Hepatocyte (in vitro differentiated cells): ENCODE measurements around the gene PHACTR3.

ENCODE experiments used
- EZH2 ChIP-seq: fragments of 200-600 bp; sonication (generic); IDR thresholded peaks from 2 replicates; pipeline ENCODE4 v1.6.1; 2016; ENCODE audit warnings: antibody characterized with exemption, mild to moderate bottlenecking, borderline replicate concordance
- EZH2phosphoT487 ChIP-seq: fragments of 200-600 bp; sonication (generic); IDR thresholded peaks from one replicate; pipeline ENCODE4 v1.6.1; 2018; ENCODE audit warnings: antibody characterized with exemption, mild to moderate bottlenecking, low read depth, moderate library complexity; ENCODE audit not compliant: unreplicated experiment, severe bottlenecking
- TF ChIP-seq, protein P1 (sequence below): fragments of 200-600 bp; sonication (generic); IDR thresholded peaks from 2 replicates; pipeline ENCODE4 v1.5.1; 2016; ENCODE audit warnings: antibody characterized with exemption, mild to moderate bottlenecking; ENCODE audit not compliant: poor library complexity

DNA sequence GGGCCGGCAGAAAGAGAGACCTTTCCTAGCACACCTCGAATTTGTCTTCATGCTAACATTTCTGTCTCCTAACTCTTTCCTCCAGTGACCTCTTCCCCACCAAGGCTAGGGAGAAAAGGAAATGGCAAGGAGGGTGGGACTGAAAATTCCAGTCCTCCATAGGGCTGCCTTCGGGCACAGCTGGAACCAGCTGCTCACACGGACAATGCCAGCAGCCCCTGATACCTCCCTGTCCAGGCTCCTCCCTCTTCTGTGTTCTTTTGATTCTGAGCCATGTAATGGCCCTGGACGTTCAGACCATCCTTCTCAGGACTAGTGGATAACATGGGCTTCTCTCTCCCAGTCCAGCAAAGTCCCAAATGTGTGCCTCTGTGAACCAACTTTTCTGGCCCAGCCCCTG is 29.1 kb upstream of the PHACTR3 start:
- TF ChIP-seq, protein P1, sequence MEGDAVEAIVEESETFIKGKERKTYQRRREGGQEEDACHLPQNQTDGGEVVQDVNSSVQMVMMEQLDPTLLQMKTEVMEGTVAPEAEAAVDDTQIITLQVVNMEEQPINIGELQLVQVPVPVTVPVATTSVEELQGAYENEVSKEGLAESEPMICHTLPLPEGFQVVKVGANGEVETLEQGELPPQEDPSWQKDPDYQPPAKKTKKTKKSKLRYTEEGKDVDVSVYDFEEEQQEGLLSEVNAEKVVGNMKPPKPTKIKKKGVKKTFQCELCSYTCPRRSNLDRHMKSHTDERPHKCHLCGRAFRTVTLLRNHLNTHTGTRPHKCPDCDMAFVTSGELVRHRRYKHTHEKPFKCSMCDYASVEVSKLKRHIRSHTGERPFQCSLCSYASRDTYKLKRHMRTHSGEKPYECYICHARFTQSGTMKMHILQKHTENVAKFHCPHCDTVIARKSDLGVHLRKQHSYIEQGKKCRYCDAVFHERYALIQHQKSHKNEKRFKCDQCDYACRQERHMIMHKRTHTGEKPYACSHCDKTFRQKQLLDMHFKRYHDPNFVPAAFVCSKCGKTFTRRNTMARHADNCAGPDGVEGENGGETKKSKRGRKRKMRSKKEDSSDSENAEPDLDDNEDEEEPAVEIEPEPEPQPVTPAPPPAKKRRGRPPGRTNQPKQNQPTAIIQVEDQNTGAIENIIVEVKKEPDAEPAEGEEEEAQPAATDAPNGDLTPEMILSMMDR: no peak
- TF ChIP-seq EZH2: no peak
- no peak for TF ChIP-seq EZH2phosphoT487
